Measurements from ENCODE around the gene TRPM6. TPM values are rescaled to one million over a fixed set of nuclear protein-coding genes. Genes with fewer than 3 reads are reported as not detected.

Gene TRPM6
- total RNA-seq, 4 donors from 2014 or later = 0.30 to 2.9 (median 0.97) TPM

DNA sequence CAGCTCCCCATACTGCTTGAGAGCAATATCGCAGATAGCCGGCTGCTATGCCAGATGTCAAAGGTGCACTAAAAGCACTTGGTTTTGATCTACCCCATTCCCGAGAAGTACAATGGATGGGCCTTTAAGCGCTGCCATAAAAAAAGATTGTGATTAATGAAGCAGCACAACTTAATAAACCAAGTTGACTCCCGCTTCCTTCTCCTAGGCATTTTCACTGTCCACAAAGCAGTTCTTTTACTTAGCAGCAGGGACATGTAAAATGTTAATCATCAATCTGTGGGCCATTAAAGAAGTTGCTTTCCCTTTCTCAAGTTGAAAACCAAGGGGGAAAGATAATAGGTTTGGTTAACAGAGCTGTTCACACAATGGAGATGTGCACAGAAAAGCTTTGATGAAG lies 176.4 kb downstream of the TRPM6 start:
- Histone ChIP-seq H3K4me1 (no peaks in the 10 kb centered on the region), H3K9me3 (no peaks in the 10 kb centered on the region), H3K27me3 (no peaks in the 10 kb centered on the region), H3K36me3 (no peaks in the 10 kb centered on the region), H3K4me3 (no peak overlapping the region), H3K27ac (no peak overlapping the region)
- TF ChIP-seq, protein P1, sequence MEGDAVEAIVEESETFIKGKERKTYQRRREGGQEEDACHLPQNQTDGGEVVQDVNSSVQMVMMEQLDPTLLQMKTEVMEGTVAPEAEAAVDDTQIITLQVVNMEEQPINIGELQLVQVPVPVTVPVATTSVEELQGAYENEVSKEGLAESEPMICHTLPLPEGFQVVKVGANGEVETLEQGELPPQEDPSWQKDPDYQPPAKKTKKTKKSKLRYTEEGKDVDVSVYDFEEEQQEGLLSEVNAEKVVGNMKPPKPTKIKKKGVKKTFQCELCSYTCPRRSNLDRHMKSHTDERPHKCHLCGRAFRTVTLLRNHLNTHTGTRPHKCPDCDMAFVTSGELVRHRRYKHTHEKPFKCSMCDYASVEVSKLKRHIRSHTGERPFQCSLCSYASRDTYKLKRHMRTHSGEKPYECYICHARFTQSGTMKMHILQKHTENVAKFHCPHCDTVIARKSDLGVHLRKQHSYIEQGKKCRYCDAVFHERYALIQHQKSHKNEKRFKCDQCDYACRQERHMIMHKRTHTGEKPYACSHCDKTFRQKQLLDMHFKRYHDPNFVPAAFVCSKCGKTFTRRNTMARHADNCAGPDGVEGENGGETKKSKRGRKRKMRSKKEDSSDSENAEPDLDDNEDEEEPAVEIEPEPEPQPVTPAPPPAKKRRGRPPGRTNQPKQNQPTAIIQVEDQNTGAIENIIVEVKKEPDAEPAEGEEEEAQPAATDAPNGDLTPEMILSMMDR (IDR thresholded peaks at IDR 0.05) = no peak
- TF ChIP-seq EP300 (IDR thresholded peaks at IDR 0.05) (no peak), POLR2A (IDR thresholded peaks at IDR 0.05) (no peak)
- no peak for DNase-seq (ENCODE audit: low spot score in 2 of 2)
- 32 to 39% methylated on average over 5 of the region's 5 CpGs for WGBS, 2 donors

DNA sequence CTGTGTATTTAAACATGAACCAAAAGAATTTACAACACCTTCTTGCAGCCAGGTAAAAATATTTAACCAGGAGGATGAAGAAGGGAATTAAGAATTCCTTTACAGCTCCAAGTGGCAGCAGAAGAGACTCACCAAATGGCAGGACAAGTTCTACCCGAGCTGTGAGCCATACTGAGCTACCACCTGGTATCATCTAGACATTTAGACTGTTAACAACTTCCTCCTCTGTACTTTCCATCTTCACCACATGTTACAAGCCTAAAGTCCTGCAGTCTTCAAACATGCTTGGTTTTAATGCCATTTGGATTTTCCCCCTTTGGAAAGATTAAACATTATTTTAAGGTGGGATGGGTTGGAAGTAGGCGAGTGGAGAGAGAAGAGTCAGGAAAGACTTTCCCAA lies 190.2 kb downstream of the TRPM6 start:
- Histone ChIP-seq H3K27me3 (no peaks in the 10 kb centered on the region), H3K4me1 (no peaks in the 10 kb centered on the region), H3K4me3 (no peak overlapping the region), H3K9me3 (no peaks in the 10 kb centered on the region), H3K36me3 (no peaks in the 10 kb centered on the region), H3K27ac (no peak overlapping the region)
- WGBS, 2 donors = 52 to 59% methylated on average over 2 of the region's 2 CpGs
- TF ChIP-seq POLR2A (IDR thresholded peaks at IDR 0.05) (no peak), EP300 (IDR thresholded peaks at IDR 0.05) (no peak)
- TF ChIP-seq, protein P1 (IDR thresholded peaks at IDR 0.05) = no peak
- no peak for DNase-seq (ENCODE audit: low spot score in 2 of 2)

DNA sequence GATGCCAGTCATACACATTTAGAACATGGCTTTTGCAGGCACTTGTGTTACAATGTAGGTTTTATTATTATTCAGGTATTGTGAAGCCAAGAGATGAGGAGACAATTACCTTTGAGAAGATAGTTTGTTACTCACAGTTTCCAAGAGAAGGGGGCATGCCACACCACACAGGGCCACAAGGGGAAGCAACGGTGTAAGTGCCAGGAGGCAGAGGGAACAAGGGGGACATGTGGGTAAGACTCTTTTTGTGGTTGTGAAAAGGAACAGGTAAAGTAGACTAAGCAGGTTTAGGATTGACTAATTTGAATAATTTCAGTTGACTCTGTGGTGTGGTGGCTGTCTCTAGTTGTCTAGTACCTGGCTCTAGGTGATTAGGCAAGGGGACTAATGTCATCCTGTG lies 191.2 kb downstream of the TRPM6 start:
- no peaks in the 10 kb centered on the region for H3K4me1 ChIP-seq
- no peaks in the 10 kb centered on the region for H3K9me3 ChIP-seq
- H3K27me3 ChIP-seq = no peaks in the 10 kb centered on the region
- WGBS, 2 donors = 79 to 81% methylated on average over 1 of the region's 1 CpG
- no peak for DNase-seq (ENCODE audit: low spot score in 2 of 2)
- no peak overlapping the region for H3K4me3 ChIP-seq
- H3K36me3 ChIP-seq = no peaks in the 10 kb centered on the region
- TF ChIP-seq, protein P1 (IDR thresholded peaks at IDR 0.05) = no peak
- TF ChIP-seq POLR2A (IDR thresholded peaks at IDR 0.05) (no peak), EP300 (IDR thresholded peaks at IDR 0.05) (no peak)
- H3K27ac ChIP-seq = no peak overlapping the region

DNA sequence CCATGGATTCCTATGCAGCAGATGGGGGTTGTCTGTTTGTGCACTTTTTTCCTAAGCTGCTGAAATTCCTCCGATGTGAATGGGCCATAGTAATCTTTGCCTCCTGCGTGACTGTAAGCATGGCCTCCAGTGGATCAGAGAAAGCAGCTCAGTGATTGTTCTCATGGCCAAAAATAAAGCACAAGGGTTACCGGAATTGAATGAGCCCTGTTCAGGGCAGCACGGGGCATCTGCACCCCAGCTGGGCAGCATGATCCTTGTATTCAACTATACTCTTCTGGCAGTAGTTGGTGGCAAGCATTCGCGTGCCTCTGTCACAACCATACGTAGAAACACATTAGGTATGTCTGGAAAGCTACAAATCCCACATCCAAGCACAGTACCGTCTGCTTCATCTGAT lies 196.7 kb downstream of the TRPM6 start:
- Histone ChIP-seq H3K36me3 (no peaks in the 10 kb centered on the region), H3K27ac (no peak overlapping the region), H3K4me3 (no peak overlapping the region), H3K9me3 (no peaks in the 10 kb centered on the region), H3K27me3 (no peaks in the 10 kb centered on the region), H3K4me1 (no peaks in the 10 kb centered on the region)
- WGBS, 2 donors = 40 to 45% methylated on average over 8 of the region's 8 CpGs
- TF ChIP-seq, protein P1 (IDR thresholded peaks at IDR 0.05) = no peak
- TF ChIP-seq EP300 (IDR thresholded peaks at IDR 0.05) (no peak), POLR2A (IDR thresholded peaks at IDR 0.05) (no peak)
- no peak for DNase-seq (ENCODE audit: low spot score in 2 of 2)

DNA sequence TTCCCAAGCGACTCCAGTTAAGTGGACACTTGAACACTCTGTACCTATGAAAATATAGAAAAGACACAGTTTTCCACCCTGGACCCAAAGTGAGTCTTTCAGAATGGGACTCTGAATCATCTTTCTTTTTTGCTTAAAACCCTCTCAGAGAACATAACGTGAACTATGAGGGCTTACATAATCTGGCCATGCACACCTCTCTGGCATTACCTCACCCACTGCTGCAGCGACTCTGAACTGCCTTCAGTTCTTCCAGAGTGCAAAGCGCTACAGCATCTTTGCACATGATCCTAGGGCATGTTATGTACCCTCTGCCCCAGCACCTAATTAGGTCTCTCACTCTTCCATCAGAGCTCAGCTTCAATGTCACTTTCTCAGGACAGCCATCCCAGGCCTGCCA lies 204.4 kb downstream of the TRPM6 start:
- H3K9me3 ChIP-seq = no peaks in the 10 kb centered on the region
- H3K36me3 ChIP-seq = no peaks in the 10 kb centered on the region
- DNase-seq (ENCODE audit: low spot score in 2 of 2) = no peak
- TF ChIP-seq EP300 (IDR thresholded peaks at IDR 0.05) (no peak), POLR2A (IDR thresholded peaks at IDR 0.05) (no peak)
- TF ChIP-seq, protein P1 (IDR thresholded peaks at IDR 0.05) = no peak
- H3K27ac ChIP-seq = no peak overlapping the region
- no peaks in the 10 kb centered on the region for H3K27me3 ChIP-seq
- no peak overlapping the region for H3K4me3 ChIP-seq
- H3K4me1 ChIP-seq = no peaks in the 10 kb centered on the region
- 88 to 90% methylated on average over 4 of the region's 4 CpGs for WGBS, 2 donors
